Left renal pelvis (tissue), 4 donors: ENCODE measurements around the gene GLB1L2. TPM values are rescaled to one million over a fixed set of nuclear protein-coding genes. Genes with fewer than 3 reads are reported as not detected.
"Not testable (repeated sequence)": the region's sequence is repeated elsewhere in the genome, so short reads cannot be mapped to it uniquely, and the experiment has no call there.

Source experiments
- DNase-seq, 4 donors: peaks; one replicate each; pipeline ENCODE4 v3.0.0-alpha.2; 2013; ENCODE audit warnings: low read depth in 4 of 4, low spot score in 3 of 4
- polyA plus RNA-seq, 4 donors: library from polyadenylated mRNA; unstranded; fragments of 120-200 nt; gene quantifications; one replicate each; pipeline ENCODE4 v1.2.1, GENCODE V29; 2013; ENCODE audit not compliant: insufficient read length in 4 of 4

The GLB1L2 gene
- polyA plus RNA-seq, 4 donors, result 2.1 to 19.8 (median 18.6) TPM

GRCh38 chr11:134322553-134322952 lies 9.2 kb upstream of the GLB1L2 start:
- DNase-seq, result no peak

DNA sequence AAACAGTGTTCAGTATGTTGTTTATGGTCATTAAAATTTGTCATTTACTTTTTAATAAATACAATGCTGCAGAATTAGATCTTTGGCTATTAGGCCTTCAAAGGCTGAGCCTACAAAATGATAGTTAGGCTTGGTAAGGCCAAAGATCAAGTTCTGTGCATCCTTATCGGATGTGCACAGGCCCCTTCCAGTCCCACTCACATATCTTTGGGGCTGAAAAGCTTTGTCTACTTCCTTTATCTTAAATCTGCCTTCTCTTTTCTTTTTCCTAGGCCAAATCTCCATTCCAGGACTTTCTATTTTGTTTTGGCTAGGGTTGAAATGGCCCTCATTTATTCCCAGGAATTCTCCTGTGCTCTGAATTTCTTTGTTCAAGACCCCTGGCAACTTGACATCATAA lies 3.4 kb upstream of the GLB1L2 start:
- DNase-seq, result no peak

- DNase-seq, result no peak
Observed at GRCh38 chr11:134330611-134331353, 1.0 kb upstream of the GLB1L2 start.

DNA sequence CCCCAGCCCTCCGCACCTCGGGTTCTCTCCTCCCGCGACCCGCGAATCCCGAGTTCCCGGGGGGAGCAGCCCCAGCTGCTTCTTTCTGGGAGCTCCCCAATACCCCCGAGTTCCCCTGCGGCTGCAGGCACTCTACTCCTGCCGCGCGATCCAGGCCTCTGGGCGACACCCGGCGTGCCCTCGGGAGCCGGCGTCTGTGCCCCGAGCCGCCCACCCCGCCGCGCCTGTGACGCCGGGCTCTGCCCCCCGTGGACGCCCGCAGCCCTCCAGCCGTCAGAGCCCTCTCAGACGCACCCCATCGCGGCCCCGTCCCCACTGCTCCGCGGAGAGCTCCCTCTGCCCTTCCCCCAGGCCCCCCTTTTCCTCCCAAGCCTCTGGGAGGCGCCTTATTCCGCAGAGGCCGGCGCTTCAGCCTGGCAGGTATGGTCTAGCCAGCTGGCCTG lies 422 bp downstream of the GLB1L2 start:
- DNase-seq, result no peak

GRCh38 chr11:134332782-134333181 lies 994 bp downstream of the GLB1L2 start:
- DNase-seq, result no peak

GRCh38 chr11:134333312-134333711 lies 1.5 kb downstream of the GLB1L2 start:
- DNase-seq, result no peak

DNA sequence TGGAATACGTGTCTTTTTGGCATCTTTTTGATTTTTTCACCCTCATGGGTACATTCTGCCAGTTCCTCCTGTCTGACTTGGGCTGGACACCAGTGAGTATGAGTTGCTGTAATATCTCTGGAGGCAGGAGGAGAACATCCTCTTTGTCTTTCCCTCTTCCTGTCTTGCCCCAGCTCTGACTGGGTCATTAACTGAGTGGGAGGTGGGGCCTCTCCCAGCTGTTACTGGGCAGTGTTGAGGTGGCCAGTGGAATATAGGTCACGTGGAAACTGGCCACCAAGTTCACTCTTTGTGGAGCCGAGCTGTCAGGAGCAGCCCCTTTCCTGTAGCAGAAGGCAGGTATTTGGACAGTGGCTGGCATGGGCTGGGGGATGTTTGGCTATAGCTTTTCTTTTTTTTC lies 2.2 kb downstream of the GLB1L2 start:
- no peak for DNase-seq

DNA sequence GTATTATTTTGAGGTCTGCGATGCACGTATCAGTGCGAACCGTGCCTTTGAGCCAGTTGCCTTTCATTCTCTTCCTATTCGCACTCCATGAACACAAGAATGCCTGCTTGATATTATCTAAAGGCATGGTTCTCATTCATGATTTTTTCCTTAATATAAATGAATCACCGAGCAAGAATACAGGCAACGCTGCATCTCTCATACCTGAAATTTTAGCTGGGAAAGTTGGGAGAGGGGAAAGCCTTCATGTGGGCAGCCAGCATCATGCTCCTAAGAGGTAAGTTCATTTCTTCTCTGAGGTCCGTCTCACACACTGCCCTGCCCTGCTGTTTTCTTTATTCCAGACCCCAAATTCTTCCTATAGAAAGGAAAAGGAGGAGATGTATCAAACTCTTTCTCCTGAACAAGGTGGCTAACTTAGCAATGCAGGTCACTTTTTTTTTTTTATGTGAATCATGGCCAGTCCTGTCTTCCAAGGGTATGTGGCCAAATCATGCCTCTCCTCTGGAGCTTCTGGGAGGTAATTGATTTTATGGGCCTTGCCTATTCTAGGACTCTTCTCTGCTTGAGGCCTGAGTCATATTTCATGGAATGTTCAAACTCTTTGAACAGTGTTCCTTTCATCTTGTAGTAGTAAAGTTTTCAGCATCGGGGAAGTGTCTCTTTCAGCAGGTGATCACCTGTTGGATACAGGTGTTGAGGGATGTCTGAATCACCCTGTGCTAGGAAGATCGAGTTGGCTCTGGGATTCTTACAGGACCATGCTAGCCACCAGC lies 3.2 kb downstream of the GLB1L2 start:
- no peak for DNase-seq

DNA sequence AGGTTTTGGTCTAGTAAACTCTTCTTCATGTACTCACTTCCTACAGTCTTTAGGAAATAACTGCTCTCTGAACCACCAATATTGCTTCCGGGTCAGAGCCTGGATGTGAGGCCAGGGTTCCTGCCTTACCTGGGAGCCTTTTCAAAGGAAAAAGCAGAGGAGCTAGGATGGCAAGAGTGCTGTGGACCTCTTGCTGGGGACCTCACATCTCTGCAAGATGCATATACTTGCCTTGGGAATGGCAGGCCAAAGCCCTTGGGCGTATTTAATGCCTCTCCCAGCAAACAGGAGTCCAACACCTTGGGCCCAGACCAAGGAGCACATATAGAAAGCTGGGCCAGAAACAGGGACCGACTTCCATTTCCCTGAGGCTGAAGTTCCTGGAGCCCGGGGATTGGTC lies 5.3 kb downstream of the GLB1L2 start:
- DNase-seq, result no peak

DNA sequence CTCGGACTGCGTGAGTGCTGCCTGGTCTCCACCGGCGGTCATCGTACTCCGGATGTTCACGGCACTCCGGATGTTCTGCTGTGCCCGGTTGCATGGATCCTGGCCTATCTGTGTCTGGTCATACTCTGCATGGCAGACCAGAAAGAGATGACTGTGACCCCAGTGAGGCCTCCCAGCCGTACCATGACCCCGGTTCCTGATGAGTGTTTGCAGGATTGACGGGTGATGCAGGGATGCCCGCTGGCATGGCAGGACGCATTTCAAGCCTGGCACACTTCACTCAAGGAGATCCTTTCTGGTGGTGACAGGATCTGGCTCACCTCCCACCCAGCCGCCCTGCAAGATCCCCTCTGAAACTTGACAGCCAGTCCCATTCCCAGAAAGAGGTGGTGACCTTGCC lies 6.3 kb downstream of the GLB1L2 start:
- DNase-seq, result no peak

- no peak for DNase-seq
Observed at GRCh38 chr11:134338654-134339053, 6.9 kb downstream of the GLB1L2 start.

DNA sequence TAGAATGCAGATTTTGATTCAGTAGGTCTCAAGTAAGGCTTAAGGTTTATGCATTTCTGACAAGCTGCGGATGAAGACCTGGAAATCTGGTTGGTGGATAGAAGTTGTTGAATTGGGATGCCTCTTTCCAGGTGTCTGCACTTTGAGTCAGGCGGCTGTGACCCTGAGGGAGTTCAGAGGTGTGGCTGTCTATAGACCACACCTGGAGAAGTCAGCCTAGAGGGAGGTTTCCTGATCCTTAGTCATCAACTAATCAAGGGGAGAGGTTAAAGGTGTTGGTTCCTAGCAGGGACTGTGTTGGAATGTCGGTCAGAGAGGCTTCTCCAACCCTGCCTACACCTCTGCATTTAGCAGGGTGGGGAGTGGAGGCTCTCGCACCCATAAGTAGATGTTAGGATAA lies 8.0 kb downstream of the GLB1L2 start:
- DNase-seq, result no peak

- DNase-seq, result no peak
Observed at GRCh38 chr11:134340354-134340964, 8.7 kb downstream of the GLB1L2 start.

DNA sequence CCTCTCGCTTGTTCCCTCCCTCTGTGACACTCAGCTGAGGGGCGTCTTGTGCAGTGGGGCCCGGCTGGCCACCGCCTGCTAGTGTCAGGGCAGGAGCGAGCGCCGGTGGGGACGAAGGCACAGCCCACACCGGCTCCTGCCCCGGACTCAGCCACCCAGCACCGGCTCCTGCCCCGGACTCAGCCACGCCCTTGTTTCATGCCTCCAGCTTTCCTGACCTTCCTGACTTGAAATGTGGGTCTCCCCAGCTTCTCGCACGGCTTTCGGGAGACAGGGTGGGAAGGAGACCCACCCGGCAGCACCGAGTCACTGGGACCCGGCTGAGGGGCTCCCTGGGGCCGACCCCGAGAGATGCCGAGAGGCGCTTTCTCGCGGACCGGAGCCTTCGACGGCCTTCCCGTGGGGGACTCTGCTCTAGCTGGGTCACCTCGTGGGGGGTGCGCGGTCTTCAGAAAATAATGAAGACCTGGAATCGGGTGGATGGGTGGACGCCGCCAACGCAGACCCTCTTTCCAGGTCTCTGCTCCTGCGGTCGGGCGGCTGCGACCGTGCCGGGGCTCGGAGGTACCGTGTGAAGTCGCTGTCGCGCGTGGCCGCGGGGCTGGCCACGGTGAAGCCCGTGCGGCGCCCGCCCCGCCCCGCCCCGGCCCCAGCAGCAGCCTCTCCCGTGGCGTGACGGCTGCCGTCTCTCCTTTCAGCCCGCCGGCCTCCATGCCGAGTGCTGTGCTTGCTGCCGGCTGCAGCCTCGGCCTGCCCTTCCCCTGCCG lies 10.2 kb downstream of the GLB1L2 start:
- no peak for DNase-seq

DNA sequence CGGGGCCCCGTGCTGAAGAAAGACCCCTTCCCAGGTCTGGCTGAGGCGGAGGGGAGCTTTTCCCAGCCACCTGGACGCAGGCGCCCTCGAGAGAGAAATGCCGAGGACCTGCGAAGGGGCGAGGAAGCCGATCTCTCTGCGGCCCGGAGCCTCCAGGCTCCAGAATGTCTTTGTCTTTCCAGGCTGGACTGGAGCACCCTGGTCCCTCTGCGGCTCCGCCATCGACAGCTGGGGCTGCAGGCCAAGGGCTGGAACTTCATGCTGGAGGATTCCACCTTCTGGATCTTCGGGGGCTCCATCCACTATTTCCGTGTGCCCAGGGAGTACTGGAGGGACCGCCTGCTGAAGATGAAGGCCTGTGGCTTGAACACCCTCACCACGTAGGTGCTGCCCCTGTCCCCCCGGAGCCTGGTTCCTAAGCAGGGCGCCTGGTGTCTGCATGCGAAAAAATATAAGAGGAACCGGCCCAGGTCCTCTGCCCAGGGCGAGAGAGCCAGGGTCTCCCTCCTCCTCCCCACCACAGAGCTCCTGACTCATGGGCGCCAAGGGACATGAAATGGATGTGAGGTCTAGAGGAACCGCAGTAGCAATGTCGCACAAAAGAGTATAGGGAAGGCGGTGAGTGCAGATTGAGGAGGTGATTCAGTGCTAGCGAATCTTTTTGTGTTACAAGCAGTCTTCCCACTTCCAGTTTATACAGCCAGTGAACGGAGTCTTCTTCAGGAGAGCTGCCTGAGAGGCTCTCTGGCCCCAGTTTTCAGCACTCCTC lies 11.0 kb downstream of the GLB1L2 start:
- DNase-seq, result no peak

- DNase-seq, result no peak
Observed at GRCh38 chr11:134343646-134344045, 11.9 kb downstream of the GLB1L2 start.

DNA sequence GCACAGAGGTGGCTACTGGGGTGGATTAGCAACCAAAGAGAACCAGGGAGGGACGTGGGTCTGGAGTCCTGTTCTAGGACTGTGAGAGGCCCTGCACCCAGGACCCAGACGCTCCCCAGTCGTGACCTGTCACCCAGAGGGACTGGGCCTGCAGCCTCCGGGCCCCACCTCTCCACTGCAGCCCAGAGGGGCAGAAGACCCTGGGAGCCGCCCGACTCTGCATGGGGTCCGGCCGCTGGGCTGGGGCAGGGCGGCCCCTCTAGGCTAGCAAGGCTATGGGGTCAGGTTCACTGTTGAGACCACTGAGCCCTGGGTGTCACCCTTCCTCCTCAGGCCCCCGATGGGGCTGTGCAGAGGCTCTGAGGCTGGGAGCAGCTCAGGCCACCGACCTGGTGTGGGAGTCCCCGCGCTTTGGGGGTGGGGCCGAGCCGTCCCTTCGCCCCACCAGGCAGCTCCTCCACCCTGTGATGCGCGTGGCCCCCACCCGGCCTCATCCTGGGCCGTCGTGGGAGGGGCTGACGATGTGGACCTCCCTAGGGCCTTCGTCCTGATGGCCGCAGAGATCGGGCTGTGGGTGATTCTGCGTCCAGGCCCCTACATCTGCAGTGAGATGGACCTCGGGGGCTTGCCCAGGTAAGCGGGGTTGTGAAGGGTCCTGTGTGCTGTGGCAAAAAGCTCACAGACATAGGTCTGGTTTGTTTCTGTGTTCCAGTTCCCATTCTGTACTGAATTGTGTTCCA lies 12.9 kb downstream of the GLB1L2 start:
- not testable (repeated sequence) for DNase-seq

- DNase-seq, result no peak
Observed at GRCh38 chr11:134345237-134345550, 13.4 kb downstream of the GLB1L2 start.

DNA sequence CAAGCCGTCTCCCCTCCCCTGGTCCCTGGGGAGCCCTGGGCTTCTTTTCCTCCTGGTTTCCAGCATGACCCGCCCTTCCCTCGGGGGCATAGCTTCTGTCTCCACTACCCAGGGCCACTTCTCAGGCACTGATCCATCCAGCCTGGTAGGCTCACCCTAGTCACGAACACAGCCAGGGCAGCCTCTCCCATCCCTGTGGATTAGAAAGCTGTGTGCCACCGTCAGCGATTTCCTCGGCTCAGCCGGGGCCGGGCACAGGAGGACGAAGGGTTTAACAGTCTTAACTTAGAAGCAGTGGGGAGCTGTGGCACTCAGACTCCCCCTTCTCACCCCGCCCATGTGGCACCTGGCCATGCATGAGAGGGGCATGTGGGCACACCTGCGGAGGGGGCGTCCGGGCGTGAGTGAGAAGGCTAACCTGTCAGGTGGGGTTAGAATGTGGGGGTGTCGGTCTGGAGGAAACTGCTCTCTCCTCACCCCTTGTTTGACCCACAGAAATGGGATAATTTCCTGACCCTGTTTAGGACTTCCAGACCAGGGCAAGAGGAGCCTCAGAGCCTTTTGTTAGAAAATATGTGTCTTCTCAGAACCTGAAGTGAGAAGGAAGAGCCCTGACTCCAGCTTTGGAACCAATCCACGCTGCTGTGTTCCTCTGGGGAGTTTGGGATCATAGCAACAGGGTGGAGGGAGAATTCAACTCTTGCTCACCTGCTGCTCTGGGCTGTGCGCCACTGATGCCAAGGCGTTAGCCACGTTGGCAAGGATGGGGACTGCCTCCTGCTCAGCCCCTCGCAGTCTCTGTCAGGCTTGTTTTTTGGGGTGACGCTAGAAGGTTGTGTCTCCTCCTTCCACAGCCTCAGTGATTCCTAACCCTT lies 14.6 kb downstream of the GLB1L2 start:
- no peak for DNase-seq
